GM21528 (cell line): ENCODE measurements around the gene ZNF862.

Experiments
- ATAC-seq: cut with Tn5 transposase; IDR thresholded peaks from one replicate; pipeline ENCODE4 v1.9.1; 2021; ENCODE audit warnings: mild to moderate bottlenecking, moderate library complexity; ENCODE audit not compliant: unreplicated experiment, low FRiP score

Gene ZNF862

DNA sequence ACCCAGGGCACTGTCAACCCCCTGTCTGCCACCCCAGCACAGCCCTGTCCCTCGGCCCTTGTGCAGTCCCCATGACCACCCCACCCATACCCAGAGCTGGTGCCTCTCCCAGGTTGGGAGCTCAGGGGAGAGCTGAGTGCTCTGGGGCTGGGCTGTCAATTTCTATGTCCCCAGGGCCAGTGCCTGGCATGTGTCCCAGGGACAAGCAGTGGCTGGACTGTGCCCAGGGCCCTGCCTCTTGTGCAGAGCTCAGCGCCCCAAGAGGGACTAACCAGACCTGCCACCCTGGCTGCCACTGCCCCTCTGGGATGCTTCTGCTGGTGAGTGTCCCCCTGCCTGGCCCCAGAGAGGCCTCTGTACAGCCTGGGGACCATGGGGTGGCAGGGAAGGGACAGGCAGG, 29.0 kb upstream of the ZNF862 start:
- no peak for ATAC-seq

DNA sequence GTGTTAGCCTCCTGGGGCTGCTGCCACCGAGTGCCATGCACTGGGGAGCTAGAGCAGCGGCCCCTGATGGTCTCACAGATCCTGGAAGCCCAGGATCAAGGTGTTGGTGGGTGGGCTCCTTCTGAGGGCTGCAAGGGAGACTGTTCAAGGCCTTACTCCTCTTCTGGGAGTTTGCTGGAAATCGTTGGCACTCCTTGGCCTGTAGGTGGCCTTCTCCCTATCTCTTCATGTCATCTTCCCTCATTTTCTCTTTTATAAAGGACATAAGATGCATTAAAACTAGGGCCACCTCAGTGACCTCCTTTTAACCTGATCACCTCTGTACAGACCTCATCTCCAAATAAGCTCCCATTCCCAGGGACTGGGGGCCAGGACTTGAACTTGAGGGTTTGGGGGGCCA, 27.0 kb upstream of the ZNF862 start:
- ATAC-seq = no peak

DNA sequence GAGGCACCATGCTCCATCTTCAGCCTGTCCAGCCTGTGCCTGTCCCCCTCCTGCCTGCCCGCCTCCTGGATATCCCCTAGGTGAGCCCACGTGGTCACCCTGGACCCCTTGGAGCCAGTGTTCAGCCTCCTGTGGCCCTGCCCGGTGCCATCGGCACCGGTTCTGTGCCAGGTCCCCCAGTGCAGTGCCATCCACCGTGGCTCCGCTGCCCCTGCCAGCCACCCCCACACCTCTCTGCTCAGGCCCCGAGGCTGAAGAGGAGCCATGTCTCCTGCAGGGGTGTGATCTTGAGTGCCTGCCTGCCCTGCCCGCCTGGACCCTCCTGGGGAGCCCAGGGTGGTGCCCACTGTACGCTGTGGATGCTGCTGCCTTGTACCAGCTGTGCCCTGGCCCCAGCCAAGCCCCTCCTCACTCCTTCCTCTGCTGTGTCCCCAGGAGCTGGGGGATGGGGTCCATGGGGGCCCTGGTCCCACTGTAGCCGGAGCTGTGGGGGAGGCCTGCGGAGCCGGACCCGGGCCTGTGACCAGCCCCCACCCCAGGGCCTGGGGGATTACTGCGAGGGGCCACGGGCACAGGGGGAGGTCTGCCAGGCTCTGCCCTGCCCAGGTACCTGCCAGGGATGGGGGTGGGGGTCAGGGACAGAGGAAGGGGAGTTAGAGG, 26.2 kb upstream of the ZNF862 start:
- ATAC-seq = no peak

DNA sequence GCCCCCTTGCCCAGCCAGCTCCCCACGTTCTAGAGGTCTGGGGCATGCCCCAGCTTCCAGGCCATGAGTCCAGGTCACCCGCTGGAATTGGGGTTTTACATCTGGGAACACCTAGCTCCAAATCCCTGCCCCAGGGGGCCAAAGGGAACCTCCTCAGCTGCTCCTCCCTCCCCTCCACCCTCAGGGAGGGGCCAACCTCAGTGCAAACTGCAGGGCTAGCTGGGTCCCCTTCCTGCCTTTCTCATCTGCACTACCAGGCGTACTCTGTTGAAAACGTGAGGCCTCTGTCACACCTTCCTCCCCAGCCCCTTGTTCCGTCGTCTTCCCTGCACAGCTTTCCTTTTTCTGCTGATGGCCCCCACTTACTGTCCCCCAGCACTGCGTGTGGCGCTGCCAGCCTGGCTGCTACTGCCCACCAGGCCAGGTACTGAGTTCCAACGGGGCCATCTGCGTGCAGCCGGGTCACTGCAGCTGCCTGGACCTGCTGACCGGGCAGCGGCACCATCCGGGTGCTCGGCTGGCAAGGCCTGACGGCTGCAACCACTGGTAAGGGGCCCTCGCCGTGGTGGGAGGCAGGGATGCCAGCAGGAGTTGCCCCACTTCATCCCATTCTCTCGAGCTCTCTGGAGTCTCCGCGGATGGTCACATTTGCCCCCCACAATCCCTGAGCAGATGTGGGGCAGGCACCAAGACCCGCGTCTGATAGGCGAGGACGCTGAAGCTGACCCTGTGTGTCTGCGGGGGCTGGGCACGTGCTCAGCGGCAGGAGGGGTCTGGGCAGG, 24.7 kb upstream of the ZNF862 start:
- ATAC-seq = no peak

DNA sequence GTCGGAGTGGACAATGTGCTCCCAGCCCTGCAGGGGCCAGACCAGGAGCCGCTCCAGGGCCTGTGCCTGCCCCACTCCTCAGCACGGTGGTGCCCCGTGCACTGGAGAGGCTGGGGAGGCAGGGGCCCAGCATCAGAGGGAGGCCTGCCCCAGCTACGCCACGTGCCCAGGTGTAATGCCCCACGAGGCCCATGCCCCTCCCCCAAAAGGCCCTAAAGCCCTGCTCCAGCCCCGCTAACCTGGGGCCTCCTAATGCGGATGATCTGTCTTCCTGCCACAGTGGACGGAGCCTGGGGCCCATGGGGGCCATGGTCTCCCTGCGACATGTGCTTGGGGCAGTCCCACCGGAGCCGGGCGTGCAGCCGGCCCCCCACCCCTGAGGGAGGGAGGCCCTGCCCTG, 23.7 kb upstream of the ZNF862 start:
- ATAC-seq = no peak

DNA sequence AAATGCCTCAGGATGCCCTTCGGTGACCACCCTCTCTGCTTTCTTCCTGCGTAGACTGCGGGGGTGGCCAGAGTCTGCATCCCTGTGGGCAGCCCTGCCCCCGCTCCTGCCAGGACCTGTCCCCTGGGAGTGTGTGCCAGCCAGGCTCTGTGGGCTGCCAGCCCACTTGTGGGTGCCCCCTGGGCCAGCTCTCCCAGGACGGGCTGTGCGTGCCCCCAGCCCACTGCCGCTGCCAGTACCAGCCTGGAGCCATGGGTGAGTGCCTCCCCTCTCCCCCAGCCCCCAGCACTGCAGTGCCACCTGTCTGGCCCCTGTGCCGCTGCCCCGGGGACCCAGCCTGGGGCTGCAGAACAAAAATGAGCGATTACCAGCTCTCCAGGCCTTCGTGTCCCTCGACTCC, 23.1 kb upstream of the ZNF862 start:
- ATAC-seq = no peak

DNA sequence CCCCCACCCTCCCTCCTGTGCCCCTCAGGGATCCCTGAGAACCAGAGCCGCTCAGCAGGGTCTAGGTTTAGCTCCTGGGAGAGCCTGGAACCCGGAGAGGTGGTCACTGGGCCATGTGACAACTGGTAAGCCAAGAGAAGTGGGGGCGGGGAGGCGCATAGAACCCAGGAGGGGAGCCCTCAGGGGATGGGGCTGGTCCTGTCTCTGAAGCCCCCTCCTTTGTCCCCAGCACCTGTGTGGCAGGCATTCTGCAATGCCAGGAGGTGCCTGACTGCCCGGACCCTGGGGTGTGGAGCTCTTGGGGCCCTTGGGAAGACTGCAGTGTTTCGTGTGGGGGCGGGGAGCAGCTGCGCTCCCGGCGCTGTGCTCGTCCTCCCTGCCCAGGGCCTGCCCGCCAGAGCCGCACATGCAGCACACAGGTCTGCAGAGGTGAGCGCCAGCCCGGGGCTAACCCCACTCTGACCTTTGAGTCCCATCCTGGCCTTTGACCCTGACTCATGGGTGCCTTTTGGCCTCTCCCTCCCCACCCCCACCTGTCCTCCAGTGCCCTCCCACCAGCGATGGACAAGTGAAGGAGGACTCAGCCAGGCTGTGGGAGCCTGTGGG, 22.4 kb upstream of the ZNF862 start:
- no peak for ATAC-seq

DNA sequence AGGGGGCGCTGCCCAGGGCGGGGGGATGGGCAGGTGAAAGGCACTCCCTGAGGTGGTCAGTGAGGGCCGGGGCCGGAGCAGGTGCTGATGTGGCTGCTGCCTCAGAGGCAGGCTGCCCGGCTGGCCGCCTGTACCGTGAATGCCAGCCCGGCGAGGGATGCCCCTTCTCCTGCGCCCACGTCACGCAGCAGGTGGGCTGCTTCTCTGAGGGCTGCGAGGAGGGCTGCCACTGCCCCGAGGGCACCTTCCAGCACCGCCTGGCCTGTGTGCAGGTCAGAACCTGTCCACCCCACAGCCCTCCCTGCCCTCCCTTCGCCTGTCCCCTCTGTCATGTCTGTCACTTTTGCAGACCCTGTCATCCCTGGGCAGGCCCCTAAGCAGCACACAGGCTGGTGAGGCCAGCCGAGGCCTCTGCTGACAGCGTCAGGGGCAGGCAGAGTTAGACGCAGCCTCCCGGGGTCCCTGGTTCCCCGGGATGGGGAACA, 21.9 kb upstream of the ZNF862 start:
- no peak for ATAC-seq

DNA sequence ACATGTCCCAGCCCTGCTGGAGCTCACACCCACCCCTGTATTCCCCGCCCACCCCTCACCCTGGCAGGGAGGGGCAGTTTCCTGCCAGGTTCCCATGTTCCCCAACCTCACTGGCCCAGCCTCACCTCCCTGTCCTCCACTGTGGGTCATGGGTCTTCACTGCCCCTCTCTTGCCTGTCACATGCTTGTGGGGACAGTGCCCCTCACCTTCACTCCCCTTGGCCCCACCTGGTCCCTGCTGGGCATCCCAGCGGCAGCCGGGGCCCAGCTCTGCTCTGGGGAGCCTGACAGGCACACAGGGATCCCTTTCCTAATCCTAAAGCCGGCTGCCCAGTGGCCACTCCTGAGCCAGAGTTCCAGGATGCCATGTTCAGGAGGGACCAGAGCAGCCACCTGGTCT, 21.4 kb upstream of the ZNF862 start:
- ATAC-seq = no peak

DNA sequence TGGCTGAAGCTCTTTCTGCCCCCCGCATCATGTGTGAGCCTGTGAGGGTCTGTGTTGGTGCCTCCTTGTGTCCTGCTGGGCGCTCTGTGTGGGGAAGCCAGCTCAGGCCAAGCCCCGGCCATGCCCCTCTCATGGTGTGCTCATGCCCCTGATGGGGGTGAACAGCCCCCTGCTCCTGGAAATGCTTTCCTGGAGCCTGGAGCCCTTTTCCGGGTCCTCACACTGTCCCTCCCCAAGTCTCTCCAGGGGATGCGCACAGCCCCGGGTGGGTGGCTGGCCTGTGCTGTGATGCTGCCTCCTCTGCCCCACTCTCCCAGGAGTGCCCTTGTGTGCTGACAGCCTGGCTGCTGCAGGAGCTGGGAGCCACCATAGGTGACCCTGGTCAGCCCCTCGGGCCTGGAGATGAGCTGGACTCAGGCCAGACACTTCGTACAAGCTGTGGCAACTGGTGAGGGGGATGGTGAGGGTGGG, 20.8 kb upstream of the ZNF862 start:
- no peak for ATAC-seq

DNA sequence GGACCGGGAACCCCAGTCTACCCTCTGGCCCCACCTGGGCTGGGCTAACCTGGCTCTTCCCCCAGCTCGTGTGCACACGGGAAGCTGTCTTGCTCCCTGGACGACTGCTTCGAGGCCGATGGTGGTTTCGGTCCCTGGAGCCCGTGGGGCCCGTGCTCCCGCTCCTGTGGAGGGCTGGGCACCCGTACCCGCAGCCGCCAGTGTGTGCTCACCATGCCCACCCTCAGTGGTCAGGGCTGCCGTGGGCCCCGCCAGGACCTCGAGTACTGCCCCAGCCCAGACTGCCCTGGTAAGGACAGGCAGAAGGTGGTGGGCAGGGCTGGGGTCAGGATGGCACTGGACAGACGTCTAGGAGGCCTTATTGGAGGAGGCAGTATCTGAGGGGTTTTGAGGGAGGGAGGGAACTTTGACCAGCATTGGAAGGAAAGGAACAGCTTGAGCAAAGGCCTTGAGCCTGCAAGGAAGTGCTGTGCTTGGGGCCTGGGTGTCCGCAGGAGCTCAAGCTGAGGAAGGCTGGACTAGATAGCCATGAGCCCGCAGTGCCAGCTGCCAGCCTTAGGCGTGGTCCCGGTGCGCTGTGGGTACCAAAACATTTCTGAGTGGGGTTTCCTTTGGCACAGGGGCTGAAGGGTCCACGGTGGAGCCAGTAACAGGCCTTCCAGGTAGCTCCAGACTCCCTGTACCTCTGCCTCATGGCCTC, 20.2 kb upstream of the ZNF862 start:
- ATAC-seq = no peak

DNA sequence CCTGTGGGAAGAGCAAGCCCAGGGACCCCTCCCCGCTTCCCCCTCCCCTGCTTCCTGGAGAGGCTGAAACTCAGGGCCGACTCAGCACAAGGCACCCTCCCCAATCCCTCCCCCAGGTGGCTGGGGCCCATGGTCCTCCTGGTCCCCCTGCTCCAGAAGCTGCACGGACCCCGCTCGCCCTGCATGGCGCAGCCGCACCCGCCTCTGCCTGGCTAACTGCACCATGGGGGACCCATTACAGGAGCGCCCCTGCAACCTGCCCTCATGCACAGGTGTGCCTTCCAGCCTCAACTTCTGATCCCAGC, 19.7 kb upstream of the ZNF862 start:
- no peak for ATAC-seq

DNA sequence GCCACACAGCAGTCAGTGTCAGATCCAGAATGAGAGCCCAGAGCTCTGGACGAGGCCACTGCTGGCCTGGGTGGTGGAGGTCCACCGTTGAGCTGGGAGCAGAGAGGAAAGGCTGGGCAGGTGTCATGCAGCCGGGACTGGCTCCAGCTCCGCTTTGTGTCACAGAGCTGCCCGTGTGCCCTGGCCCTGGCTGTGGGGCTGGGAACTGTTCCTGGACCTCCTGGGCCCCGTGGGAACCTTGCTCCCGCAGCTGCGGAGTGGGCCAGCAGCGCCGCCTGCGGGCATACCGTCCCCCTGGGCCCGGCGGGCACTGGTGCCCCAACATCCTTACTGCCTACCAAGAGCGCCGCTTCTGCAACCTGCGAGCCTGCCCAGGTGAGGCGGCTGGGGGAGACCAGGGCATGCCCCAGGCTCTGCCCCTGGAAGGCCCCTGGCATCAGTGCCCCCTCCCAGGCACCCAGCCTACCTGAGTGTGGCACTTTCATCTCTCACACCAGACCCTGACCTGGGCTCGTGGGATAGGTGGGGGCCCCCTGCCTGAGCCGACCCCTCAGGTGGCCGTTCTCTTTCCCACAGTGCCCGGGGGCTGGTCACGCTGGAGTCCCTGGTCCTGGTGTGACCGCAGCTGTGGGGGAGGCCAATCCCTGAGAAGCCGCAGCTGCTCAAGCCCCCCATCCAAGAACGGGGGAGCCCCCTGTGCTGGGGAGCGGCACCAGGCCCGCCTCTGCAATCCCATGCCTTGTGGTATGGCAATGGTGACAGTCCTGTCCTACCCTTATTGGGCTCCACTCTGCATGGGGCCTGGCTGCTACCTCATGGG, 18.8 kb upstream of the ZNF862 start:
- ATAC-seq = no peak

DNA sequence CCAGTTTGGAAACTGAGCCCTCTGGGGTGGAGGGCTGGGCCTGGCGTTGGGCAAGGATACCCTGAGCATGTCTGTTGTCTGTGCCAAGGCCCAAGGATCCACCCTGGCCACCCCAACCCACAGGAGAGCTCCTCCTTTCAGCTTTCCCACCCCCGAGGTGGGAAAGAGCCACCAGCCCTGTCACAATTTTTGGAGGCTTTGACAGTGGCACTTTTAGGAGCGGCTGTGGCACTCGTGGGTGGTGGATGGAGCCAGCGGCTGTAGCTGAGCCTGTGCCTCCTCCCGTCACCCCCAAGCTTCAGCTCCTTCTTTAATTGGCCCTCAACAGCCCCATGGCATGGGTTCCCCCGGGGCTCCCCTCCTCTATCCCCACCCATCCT, 18.2 kb upstream of the ZNF862 start:
- no peak for ATAC-seq

DNA sequence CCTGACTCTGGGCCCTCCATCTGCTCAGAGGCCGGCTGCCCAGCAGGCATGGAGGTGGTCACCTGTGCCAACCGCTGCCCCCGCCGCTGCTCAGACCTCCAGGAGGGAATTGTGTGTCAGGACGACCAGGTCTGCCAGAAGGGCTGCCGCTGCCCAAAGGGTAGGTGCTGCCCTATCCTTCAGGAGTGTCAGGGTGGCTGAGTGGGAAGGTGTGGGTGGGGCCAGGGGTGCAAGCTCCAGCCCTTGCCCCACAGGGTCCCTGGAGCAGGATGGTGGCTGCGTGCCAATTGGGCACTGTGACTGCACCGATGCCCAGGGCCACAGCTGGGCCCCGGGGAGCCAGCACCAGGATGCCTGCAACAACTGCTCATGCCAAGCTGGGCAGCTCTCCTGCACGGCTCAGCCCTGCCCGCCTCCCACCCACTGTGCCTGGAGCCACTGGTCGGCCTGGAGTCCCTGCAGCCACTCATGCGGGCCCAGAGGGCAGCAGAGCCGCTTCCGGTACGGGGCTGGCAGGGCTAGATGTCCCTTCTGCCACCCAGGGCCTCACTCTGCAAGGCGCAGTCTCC, 17.5 kb upstream of the ZNF862 start:
- ATAC-seq = no peak

DNA sequence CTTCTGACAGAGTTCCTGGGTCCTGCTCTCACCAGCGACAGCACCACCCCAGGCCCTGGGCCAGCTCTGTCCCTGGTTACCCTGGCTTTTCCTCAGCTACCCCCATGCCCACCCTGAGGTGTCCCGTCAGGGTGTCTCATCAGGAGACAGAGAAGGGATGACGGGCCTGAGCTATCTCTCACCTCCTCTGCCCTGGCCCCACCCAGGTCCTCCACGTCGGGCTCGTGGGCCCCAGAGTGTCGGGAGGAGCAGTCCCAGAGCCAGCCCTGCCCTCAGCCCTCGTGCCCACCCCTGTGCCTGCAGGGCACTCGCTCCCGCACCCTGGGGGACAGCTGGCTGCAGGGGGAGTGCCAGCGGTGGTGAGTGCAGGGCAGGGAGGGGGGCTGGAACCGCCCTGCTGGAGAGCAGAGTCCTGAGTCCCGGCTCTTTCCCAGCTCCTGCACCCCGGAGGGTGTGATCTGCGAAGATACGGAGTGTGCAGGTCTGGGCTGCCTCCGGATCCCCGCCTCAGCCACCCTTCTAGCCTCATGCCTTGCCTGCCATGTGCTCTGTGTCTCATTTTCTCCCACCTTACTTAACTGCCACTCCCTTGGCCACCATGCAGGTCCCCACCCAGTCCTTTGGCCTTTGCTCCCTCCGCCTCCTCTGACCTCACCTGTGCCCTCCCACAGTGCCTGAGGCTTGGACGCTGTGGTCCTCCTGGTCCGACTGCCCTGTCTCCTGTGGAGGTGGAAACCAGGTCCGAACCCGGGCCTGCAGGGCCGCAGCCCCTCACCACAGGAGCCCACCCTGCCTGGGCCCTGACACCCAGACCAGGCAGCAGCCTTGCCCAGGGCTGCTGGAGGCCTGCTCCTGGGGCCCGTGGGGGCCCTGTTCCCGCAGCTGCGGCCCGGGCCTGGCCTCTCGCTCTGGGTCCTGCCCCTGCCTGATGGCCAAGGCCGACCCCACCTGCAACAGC, 16.7 kb upstream of the ZNF862 start:
- no peak for ATAC-seq

DNA sequence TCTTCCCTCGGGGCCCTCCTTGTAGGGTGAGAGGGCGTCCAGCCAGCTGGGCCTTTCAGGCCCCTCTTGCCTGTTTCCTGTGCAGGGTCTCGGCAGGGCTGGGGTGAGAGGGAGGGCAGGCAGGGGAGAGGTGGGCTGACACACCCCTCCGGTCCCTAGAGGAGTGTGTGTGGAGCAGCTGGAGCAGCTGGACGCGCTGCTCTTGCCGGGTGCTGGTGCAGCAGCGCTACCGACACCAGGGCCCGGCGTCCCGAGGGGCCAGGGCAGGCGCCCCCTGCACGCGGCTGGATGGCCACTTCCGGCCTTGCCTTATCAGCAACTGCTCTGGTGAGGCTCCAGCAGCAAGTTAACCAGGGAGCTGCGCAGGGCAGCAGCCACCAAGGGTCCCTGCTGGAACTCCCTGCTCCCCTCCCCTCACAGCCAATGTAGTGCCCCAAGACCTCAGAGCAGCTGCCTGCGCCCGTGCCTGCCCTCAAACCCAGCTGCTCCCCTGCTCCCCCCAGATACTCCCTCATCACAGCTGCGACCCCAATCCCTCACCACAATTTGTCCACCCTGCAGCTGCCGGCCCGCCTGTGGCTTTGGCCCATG, 15.7 kb upstream of the ZNF862 start:
- ATAC-seq = no peak

DNA sequence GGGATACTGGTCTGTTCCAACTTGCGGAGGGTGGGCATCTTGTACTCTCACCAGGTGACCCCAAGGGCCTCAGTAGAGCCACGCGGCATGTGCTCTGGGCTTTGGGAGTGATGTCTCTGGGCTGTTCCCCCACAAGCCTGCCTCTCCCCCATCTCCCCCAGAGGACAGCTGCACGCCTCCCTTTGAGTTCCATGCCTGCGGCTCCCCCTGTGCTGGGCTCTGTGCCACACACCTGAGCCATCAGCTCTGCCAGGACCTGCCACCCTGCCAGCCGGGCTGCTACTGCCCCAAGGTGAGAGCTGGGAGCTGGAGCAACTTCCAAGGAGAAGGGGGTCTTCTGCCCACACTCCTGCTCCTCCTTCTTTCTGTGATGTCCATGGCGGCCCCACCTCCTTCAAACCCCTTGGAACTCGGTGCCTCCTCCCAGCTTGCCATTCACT, 15.0 kb upstream of the ZNF862 start:
- no peak for ATAC-seq
